Spleen (tissue), 11 donors: ENCODE data around the gene PDE4D. TPM values are rescaled to one million over a fixed set of nuclear protein-coding genes. Genes with fewer than 3 reads are reported as not detected.

ENCODE experiments used
- DNase-seq: peaks from one replicate; pipeline ENCODE4 v3.0.0-alpha.2; 2020
- H3K27ac ChIP-seq, 8 donors: fragments of 200-600 bp; sonication (generic) in 7 of 8; 1 replicate in 4 of 8; 2 replicates in 4 of 8; pipeline versions ENCODE4 v1.5.0 to v1.8.0; 2016 to 2021; ENCODE audit warnings: inconsistent platforms in 4 of 8, mild to moderate bottlenecking in 4 of 8, moderate library complexity in 1 of 8
- H3K27me3 ChIP-seq, 7 donors: fragments of 200-600 bp; sonication (generic) in 6 of 7; replicated peaks in 1 of 7; 1 replicate in 4 of 7; 2 replicates in 3 of 7; pipeline versions ENCODE4 v1.5.0 to v1.8.0; 2016 to 2021; ENCODE audit warnings: inconsistent platforms in 3 of 7, mild to moderate bottlenecking in 1 of 7
- H3K36me3 ChIP-seq, 6 donors: fragments of 200-600 bp; sonication (generic) in 5 of 6; 1 replicate in 4 of 6; 2 replicates in 2 of 6; pipeline versions ENCODE4 v1.5.0 to v1.8.0; 2016 to 2021; ENCODE audit warnings: inconsistent platforms in 2 of 6
- H3K4me1 ChIP-seq, 6 donors: fragments of 200-600 bp; sonication (generic) in 5 of 6; 1 replicate in 3 of 6; 2 replicates in 3 of 6; pipeline versions ENCODE4 v1.5.0 to v1.8.0; 2016 to 2021; ENCODE audit warnings: inconsistent platforms in 3 of 6
- H3K4me3 ChIP-seq, 8 donors: fragments of 200-600 bp; sonication (generic) in 7 of 8; 1 replicate in 4 of 8; 2 replicates in 4 of 8; pipeline versions ENCODE4 v1.5.0 to v1.8.0; 2016 to 2021; ENCODE audit warnings: inconsistent platforms in 4 of 8, mild to moderate bottlenecking in 4 of 8, moderate library complexity in 2 of 8
- H3K9me3 ChIP-seq, 8 donors: fragments of 200-600 bp; sonication (generic) in 7 of 8; 1 replicate in 4 of 8; 2 replicates in 4 of 8; pipeline versions ENCODE4 v1.5.0 to v1.8.0; 2016 to 2021; ENCODE audit warnings: inconsistent platforms in 4 of 8
- CTCF ChIP-seq, 11 experiments: fragments of 200-600 bp in 7 of 11; fragments of 450-650 bp in 4 of 11; sonication (generic) in 4 of 11; IDR thresholded peaks in 8 of 11; conservative IDR thresholded peaks in 3 of 11; 1 replicate in 7 of 11; 2 replicates in 4 of 11; pipeline versions ENCODE4 v1.4.0 to v1.8.0; 2016 to 2021; ENCODE audit warnings: antibody characterized with exemption in 11 of 11, inconsistent platforms in 4 of 11, mild to moderate bottlenecking in 1 of 11
- POLR2A ChIP-seq, 3 donors: fragments of 450-650 bp; IDR thresholded peaks; one replicate each; pipeline ENCODE4 v1.5.1; 2017; ENCODE audit warnings: antibody characterized with exemption in 3 of 3, mild to moderate bottlenecking in 1 of 3
- POLR2AphosphoS5 ChIP-seq, 3 donors: sonication (generic); formaldehyde crosslinking; IDR thresholded peaks; one replicate each; pipeline ENCODE4 v1.5.1; 2017; ENCODE audit warnings: antibody characterized with exemption in 3 of 3
- WGBS, 5 donors: extraction: QIAGEN DNeasy Blood & Tissue Kit in 3 of 5; methylation state at CpG; one replicate each; pipeline versions ENCODE4 v1.1.5 to v1.1.7; 2013 to 2018; 5-methylcytosine and 5-hydroxymethylcytosine counted together
- intact Hi-C: fragments of 100-400 bp; cut with DNase I; formaldehyde crosslinking; loops from one replicate; pipeline ENCODE4 v1.15.0; 2023; ENCODE audit warnings: low total_unique reads
- polyA plus RNA-seq, 3 donors: library from polyadenylated mRNA; stranded (reverse); fragments of 200-250 nt; gene quantifications; one replicate each; pipeline ENCODE4 v1.2.1, GENCODE V29; 2013
- total RNA-seq, 7 donors: library from RNA; depleted of rRNA in 3 of 7; stranded (reverse); fragments of >200 nt in 3 of 7; fragmentation: NEBNext Ultra II Directional in 4 of 7; extraction: Animal tissue kit (Norgen Biotek cat#: 25700) in 4 of 7; gene quantifications; one replicate each; pipeline versions ENCODE4 v1.1.0 to v1.2.1, GENCODE V29; 2016 to 2021
- donor health status: healthy with polysubstance abuse.
- donor health status: DM: no; HTN: no; CAD: no; lungs with moderate emphysema.
- donor health status: DM: no; HTN: no; CAD: no.
- donor health status: Bipolar disorder and iron deficiency.
- donor health status: healthy.
- donor health status: DM: no; HTN: no; CAD: no.
- donor health status: DM: yes; HTN: yes; CAD: no.

PDE4D gene
- total and polyA plus RNA-seq, 10 donors = 0.88 to 51.8 (median 18.2) TPM

- TF ChIP-seq POLR2AphosphoS5 (IDR thresholded peaks at IDR 0.05) (no peak), POLR2A (IDR thresholded peaks at IDR 0.05) (no peak), CTCF (IDR thresholded peaks at IDR 0.05 in 8 of 11, conservative IDR thresholded peaks at IDR 0.05 in 3 of 11) (no peak)
- no peaks in the 10 kb centered on the region for H3K9me3 ChIP-seq
- no peak overlapping the region for H3K27ac ChIP-seq
- H3K4me1 ChIP-seq = peaks cover 0 to 5% (median 0%) of the 10 kb centered on the region in 6 donors
- DNase-seq = no peak
- H3K27me3 ChIP-seq = no peaks in the 10 kb centered on the region
- WGBS, 5 donors = 84 to 92% (median 86%) methylated on average over 3 of the region's 3 CpGs
- intact Hi-C loops = loop anchor here (10.0 kb wide), 1 partner anchor 492 kb away; no protein-coding TSS in a partner anchor
- H3K4me3 ChIP-seq = no peak overlapping the region
- H3K36me3 ChIP-seq = no peaks in the 10 kb centered on the region
Measured at GRCh38 chr5:59182760-59183159, 710.8 kb downstream of the PDE4D start.

DNA sequence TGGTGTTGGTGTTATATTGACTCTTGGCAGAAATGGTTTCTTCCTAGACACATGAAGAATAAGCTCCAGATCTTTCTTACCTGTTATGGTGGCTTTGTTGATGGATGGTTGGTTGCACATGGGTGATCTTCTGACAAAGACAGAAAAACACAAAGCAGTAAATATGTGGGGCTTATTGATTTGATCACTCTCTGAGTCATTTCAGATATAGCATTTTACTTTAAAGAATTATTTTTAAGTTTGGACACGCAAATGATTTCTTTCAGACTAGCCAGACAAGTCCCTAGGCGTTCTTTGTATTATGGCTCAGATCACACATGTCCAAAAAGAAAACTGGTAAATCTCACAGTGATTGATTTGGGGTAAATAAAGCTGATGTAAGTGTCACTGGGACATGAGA, 713.0 kb downstream of the PDE4D start:
- H3K27me3 ChIP-seq = no peaks in the 10 kb centered on the region
- no peaks in the 10 kb centered on the region for H3K36me3 ChIP-seq
- H3K4me3 ChIP-seq = no peak overlapping the region
- no peak overlapping the region for H3K27ac ChIP-seq
- H3K9me3 ChIP-seq = no peaks in the 10 kb centered on the region
- peaks cover 0 to 5% (median 0%) of the 10 kb centered on the region in 6 donors for H3K4me1 ChIP-seq
- 74 to 88% (median 79%) methylated on average over 2 of the region's 2 CpGs for WGBS, 5 donors
- DNase-seq = no peak
- intact Hi-C loops = loop anchor here (10.0 kb wide), 1 partner anchor 494 kb away; no protein-coding TSS in a partner anchor
- TF ChIP-seq POLR2A (IDR thresholded peaks at IDR 0.05) (no peak), CTCF (IDR thresholded peaks at IDR 0.05 in 8 of 11, conservative IDR thresholded peaks at IDR 0.05 in 3 of 11) (no peak), POLR2AphosphoS5 (IDR thresholded peaks at IDR 0.05) (no peak)

DNA sequence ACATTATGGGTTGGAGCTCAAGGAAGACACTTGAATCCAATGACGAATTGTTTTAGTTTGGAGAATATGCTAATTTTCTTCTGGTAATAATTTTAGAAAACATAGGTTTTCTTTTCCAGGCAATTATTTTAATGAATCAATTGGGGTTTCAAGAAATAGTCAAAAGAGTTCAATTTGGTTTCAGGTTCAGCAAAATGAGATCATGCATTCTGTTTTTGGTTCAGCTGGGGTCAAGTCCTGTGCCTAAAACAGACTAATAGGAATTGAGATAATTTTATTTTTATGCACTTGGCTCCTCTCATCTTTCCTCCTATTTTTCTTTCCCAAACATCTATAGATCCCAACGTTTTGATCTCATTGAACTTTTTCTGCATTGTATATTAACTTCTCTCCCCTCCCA, 713.8 kb downstream of the PDE4D start:
- WGBS, 5 donors = 57 to 73% (median 61%) methylated on average over 2 of the region's 2 CpGs
- no peaks in the 10 kb centered on the region for H3K9me3 ChIP-seq
- no peak for DNase-seq

GRCh38 chr5:59178482-59178881, 715.0 kb downstream of the PDE4D start:
- Histone ChIP-seq H3K4me3 (no peak overlapping the region), H3K4me1 (peaks cover 0 to 5% (median 0%) of the 10 kb centered on the region in 6 donors), H3K9me3 (no peaks in the 10 kb centered on the region), H3K27me3 (no peaks in the 10 kb centered on the region), H3K27ac (no peak overlapping the region), H3K36me3 (no peaks in the 10 kb centered on the region)
- intact Hi-C loops = loop anchor here (10.0 kb wide), 1 partner anchor 294 kb away; no protein-coding TSS in a partner anchor
- 40 to 64% (median 56%) methylated on average over 1 of the region's 1 CpG for WGBS, 5 donors
- TF ChIP-seq POLR2A (IDR thresholded peaks at IDR 0.05) = no peak
- no peak for TF ChIP-seq POLR2AphosphoS5 (IDR thresholded peaks at IDR 0.05)
- no peak for TF ChIP-seq CTCF (IDR thresholded peaks at IDR 0.05 in 8 of 11, conservative IDR thresholded peaks at IDR 0.05 in 3 of 11)
- DNase-seq = no peak

More for the DNA sequence above, 713.8 kb downstream of the PDE4D start:
- no peak for TF ChIP-seq POLR2AphosphoS5 (IDR thresholded peaks at IDR 0.05)
- Histone ChIP-seq H3K4me3 (no peak overlapping the region), H3K27me3 (no peaks in the 10 kb centered on the region), H3K4me1 (peaks cover 0 to 5% (median 0%) of the 10 kb centered on the region in 6 donors), H3K27ac (no peak overlapping the region), H3K36me3 (no peaks in the 10 kb centered on the region)
- intact Hi-C loops = loop anchor here (10.0 kb wide), 2 partner anchors 295 to 495 kb away; no protein-coding TSS in a partner anchor
